ENCODE data around the gene HID1. TPM values are rescaled to one million over a fixed set of nuclear protein-coding genes. Genes with fewer than 3 reads are reported as not detected.
A peak's percentile ranks its signal among the peaks of the same experiment; 100 is the strongest.

The HID1 gene
- total and polyA plus RNA-seq, 8 donors, result 36.5 to 304 (median 82.2) TPM

DNA sequence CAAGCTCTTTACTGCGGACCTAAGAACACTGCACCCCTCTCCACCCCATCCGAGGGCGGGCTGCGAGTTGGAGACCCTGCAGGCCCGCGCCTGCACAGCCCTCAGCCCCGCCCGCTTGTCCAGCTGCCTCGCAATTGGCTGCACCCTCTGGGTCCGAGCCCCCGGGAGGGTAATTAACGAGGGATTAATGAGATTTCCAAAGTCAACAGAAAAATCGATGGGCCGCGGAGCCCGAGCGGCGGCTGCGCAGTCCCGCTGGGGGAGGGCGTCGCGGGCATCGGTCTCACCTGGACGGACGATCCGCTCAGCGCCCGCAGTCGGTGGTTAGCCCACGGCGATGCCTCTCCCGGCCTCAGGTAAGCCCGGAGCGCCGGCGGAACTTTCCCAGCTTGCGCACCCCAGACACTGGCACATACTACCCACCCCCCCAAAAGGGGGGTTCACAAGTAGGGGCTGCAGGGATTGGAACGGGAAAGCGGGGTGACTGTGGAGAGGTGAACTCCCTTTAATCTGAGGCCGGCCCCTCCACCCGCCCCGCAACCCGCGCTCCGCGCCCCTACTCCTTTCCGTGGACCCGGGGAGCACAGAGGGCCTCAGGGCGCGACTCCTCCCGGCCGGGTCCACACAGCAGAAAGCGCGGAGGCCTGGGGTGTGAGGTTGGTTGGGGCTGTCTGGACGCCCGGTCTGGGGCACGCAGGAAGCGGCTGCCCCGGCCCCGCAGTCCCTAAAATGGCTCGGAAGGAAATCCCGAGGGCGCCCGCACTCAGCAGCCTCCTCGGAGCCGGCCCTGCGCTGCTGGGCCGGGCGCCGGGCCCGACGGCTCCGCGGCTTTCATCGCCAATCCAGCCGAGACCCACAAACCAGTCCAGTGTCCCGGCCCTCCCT, 36.7 kb downstream of the HID1 start, which contains the start of gene OTOP3:
TSS of gene OTOP3 (plus strand) at position 314 of the 885 bp plus-strand sequence. CDS start at position 338, 24 bp downstream.
- Histone ChIP-seq H3K27me3 (peaks cover 8 to 95% (median 66%) of the 10 kb centered on the region in 3 donors), H3K9me3 (no peaks in the 10 kb centered on the region), H3K4me1 (peaks cover 10 to 14% (median 12%) of the 10 kb centered on the region in 4 donors), H3K27ac (no peak within 1 kb of the TSS), H3K4me3 (peak within 1 kb of the TSS in 1 of 4 donors; percentile 29), H3K36me3 (no peaks in the 10 kb centered on the region)
- intact Hi-C loops (cut with DNase I; ENCODE audit: low total_unique reads), result no loop called here
- peak in 1 of 2 donors; percentile 60 for DNase-seq
- 1 to 5% (median 3%) methylated on average over 41 to 78 of the region's 78 CpGs for WGBS, 5 donors
- TF ChIP-seq POLR2AphosphoS5 (IDR thresholded peaks at IDR 0.05), result no peak
- TF ChIP-seq EP300 (IDR thresholded peaks at IDR 0.05), result no peak
- TF ChIP-seq CTCF (IDR thresholded peaks at IDR 0.05), result no peak
- TF ChIP-seq POLR2A (IDR thresholded peaks at IDR 0.05), result no peak

GRCh38 chr17:74935048-74935447, 37.5 kb downstream of the HID1 start:
- Histone ChIP-seq H3K4me1 (peaks cover 10 to 14% (median 12%) of the 10 kb centered on the region in 4 donors), H3K27me3 (peaks cover 8 to 96% (median 70%) of the 10 kb centered on the region in 3 donors), H3K36me3 (no peaks in the 10 kb centered on the region), H3K27ac (no peak overlapping the region), H3K4me3 (no peak overlapping the region), H3K9me3 (no peaks in the 10 kb centered on the region)
- TF ChIP-seq POLR2AphosphoS5 (IDR thresholded peaks at IDR 0.05) (no peak), CTCF (IDR thresholded peaks at IDR 0.05) (no peak), EP300 (IDR thresholded peaks at IDR 0.05) (no peak), POLR2A (IDR thresholded peaks at IDR 0.05) (no peak)
- intact Hi-C loops (cut with DNase I; ENCODE audit: low total_unique reads), result no loop called here
- no peak for DNase-seq
- WGBS, 5 donors, result 62 to 89% (median 68%) methylated on average over 3 of the region's 3 CpGs

DNA sequence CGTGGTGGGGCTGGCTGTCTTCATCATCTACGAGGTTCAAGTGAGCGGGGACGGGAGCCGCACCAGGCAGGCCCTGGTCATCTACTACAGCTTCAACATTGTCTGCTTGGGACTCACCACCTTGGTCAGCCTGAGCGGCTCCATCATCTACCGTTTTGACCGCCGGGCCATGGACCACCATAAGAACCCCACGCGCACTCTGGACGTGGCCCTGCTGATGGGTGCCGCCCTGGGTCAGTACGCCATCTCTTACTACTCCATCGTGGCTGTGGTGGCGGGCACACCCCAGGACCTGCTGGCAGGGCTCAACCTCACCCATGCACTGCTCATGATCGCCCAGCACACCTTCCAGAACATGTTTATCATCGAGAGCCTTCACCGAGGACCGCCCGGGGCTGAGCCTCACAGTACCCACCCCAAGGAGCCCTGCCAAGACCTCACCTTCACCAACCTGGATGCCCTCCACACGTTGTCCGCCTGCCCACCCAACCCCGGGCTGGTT, 42.0 kb downstream of the HID1 start:
- 89 to 93% (median 91%) methylated on average over 19 to 24 of the region's 24 CpGs for WGBS, 5 donors

More for the DNA sequence above, 42.0 kb downstream of the HID1 start:
- intact Hi-C loops (cut with DNase I; ENCODE audit: low total_unique reads), result no loop called here
- peaks cover 2 to 3% (median 3%) of the 10 kb centered on the region in 4 donors for H3K4me1 ChIP-seq
- no peak overlapping the region for H3K4me3 ChIP-seq
- H3K27me3 ChIP-seq, result peaks cover under 1 to 94% (median 56%) of the 10 kb centered on the region in 3 donors
- no peak for DNase-seq
- no peak for TF ChIP-seq EP300 (IDR thresholded peaks at IDR 0.05)
- no peak for TF ChIP-seq POLR2AphosphoS5 (IDR thresholded peaks at IDR 0.05)
- no peak for TF ChIP-seq POLR2A (IDR thresholded peaks at IDR 0.05)
- no peak for TF ChIP-seq CTCF (IDR thresholded peaks at IDR 0.05)
- H3K27ac ChIP-seq, result no peak overlapping the region
- H3K9me3 ChIP-seq, result no peaks in the 10 kb centered on the region
- H3K36me3 ChIP-seq, result no peaks in the 10 kb centered on the region
